IPS-18c (cell line): Measurements from ENCODE around the gene CLEC18B.
A peak's percentile ranks its signal among the peaks of the same experiment; 100 is the strongest.
"Not testable (repeated sequence)": the region's sequence is repeated elsewhere in the genome, so short reads cannot be mapped to it uniquely, and the experiment has no call there.

Experiments used
- H3K4me3 ChIP-seq: 2 replicates; pipeline ENCODE4 v1.7.0; 2013; ENCODE audit warnings: low read depth, mild to moderate bottlenecking, low read length, moderate library complexity; ENCODE audit not compliant: insufficient read depth
- H3K9me3 ChIP-seq: one replicate; pipeline ENCODE4 v1.6.1; 2013; ENCODE audit warnings: mild to moderate bottlenecking, low read length, moderate library complexity; ENCODE audit not compliant: control insufficient read depth, insufficient read depth

CLEC18B gene

DNA sequence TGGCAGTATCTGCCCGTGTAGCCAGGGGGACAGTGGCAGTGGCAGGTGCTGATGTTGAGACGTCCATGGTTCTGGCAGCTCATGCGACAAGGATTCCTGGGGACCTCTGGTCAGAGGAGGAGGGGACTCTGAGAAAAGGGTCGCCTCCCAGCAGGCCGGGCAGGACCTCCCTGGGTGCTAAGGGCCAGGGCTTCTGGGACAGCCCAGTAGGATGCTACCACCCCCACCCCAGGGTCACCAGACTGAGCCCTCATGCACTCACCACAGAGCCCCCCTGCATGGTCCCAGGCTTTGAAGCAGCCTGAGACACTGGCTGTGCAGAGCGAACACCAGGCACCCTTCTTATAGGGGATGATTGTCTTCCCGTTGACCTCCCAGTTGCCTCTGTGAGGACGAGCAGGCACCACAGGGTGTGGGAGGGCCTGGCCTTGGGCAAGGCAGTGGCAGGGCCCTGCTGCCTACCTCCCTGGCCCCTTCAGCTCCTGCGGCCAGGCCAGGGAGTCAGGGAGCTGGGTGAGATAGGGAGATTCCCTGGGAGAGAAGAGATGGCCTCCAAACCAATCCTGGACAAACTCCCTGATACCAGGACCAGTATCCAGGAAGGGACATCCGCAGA is 8.4 kb downstream of the CLEC18B start:
- H3K4me3 ChIP-seq = not testable (repeated sequence)

DNA sequence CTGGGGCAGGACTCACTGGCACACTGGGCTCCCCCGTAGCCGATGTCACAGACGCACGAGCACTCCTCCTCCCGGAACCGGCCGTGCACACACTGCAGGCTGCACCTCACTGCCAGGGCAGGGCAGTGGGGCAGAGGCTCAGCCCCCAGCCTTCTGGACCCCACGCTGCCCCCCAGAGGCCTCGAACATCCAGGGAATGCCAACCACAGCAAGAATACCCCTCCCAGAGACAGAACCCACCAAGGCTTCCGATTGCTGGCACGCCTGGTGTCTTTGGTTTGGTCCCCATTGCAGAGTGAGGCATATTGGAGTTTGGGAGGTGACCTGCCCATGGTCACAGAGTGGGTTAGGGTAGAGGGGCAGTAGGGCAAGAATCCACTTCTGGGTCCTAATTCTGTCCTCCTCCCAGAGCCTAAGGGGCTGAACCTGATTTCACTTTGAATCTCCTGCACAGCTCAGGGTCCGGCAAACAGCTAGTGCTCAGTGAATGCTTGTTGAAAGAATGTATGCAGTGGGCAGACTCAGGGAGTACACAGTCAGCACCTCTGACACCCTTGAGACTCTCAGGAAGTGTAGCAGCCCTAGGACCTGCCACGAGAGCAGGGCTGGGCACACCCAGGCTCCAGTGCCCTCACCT is 9.0 kb downstream of the CLEC18B start:
- H3K9me3 ChIP-seq = not testable (repeated sequence)

More for the DNA sequence above, 8.4 kb downstream of the CLEC18B start:
- H3K9me3 ChIP-seq = not testable (repeated sequence)

DNA sequence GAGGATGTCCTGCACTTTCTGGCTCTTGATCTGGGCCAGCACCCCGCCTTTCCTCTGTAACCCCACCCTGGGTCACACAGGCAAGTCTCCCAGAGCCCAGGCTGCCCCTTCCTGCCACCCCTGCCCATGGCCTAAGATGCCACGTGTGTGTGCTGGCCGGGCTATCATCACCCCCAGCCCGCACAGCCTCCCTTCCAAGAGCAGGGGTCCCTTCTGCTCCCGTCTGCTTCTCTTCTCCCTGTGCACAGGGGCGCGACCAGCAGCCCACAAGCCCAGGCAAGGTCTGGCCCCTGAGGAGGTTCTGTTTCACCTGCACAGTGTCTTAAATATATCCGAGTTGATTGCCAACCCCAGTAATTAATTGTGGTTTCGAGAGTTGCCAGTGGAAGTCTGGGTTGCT is 10.3 kb downstream of the CLEC18B start:
- H3K9me3 ChIP-seq, H3K4me3 ChIP-seq: not testable (repeated sequence)

More for the DNA sequence above, 9.0 kb downstream of the CLEC18B start:
- not testable (repeated sequence) for H3K4me3 ChIP-seq

DNA sequence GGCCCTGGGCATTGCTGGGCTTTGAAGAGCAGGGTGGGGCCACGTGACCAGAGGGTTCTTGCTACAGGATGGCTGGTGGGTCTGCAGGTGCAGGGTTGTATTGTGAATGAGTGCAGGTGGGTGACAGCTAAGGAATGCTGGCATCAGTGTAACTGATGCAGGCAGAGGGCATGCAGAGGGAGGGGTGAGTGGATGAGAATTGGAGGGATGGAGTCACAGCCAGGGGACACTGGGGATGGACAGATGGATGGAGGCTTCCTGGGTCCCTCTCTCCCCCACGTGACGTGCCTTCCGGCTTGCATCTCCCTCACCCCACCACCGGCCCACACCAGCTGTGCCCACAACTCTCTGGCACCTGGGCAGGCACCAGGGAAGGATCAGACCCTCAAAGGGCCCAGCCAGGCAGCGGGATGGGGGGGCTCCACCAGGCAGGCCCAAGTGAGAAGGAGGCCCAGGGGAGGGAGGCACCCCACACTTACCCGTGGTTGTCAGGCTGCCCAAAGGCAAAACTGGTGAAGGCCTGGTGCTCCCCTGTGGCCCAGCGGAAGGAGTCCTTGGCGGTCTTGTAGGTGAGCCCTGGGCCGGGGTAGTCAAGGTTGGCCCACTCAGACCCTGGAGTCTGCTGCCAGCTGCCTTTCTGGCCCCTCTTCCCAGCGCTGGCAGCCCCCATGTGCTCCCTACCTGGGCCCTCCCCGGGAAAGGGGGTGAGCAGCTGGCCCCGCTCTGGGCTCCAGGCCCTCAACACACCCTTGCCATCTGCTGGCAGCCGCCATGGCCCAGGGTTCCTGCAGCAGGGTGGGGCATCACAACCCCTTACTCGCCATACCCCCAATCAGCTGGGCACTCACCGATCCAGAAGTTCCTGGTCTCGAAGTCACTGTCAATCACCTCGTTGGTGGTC is 11.0 kb downstream of the CLEC18B start:
- not testable (repeated sequence) for H3K9me3 ChIP-seq, H3K4me3 ChIP-seq

DNA sequence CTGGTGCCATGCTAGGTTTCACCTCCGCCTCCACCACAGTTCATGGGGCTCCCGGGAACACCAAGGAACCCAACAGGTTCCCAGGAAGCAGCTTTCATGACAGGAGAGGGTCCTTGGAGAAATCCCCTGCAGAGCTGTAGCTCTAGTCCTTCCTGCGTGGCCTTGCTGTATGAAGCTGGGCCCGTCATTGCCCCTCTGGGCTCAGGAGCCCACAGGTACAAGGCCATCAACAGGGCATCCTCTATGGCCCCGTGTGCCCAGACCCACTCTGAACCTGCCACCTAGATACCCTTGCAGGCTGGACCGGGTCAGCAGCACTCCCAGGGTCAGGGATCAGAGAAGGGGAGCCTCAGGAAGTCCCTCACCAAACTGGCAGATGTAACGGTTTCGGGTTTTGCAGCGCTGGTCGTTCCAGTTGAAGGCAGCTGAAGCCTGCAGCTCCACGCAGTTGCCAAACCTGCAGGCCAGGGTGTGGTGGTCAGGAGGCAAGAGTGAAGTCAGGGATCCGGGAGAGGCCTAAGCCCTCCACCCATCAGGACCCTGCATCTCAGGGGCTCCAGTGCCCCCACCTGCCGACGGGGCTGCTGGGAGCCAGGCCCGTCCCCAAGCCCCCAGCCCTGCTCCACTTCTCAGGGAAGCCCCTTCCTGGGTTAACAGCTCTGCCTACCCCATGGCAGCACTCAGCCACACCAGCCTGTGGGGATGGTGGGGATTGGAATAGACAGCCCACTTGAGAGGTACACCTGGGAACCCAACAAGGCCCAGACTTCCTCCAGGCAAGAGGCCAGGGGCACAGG is 11.9 kb downstream of the CLEC18B start:
- H3K4me3 ChIP-seq, H3K9me3 ChIP-seq: not testable (repeated sequence)

DNA sequence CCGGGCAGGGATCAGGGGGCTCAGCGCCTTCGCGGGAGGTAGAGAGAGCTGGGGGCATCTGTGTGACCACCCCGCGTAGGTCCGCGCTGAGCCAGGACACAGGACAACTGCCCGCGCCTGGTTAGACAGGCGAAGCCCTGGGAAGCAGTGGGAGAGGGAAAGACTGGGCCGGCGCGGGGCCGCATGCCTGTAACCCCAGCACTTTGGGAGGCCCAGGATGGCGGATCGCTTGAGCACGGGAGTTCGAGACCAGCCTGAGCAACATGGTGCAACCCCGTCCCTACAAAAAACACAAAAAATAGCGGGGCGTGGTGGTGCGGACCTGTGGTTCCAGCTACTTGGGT is 13.9 kb downstream of the CLEC18B start:
- H3K4me3 ChIP-seq = peak overlapping the region; percentile 43
- not testable (repeated sequence) for H3K9me3 ChIP-seq

DNA sequence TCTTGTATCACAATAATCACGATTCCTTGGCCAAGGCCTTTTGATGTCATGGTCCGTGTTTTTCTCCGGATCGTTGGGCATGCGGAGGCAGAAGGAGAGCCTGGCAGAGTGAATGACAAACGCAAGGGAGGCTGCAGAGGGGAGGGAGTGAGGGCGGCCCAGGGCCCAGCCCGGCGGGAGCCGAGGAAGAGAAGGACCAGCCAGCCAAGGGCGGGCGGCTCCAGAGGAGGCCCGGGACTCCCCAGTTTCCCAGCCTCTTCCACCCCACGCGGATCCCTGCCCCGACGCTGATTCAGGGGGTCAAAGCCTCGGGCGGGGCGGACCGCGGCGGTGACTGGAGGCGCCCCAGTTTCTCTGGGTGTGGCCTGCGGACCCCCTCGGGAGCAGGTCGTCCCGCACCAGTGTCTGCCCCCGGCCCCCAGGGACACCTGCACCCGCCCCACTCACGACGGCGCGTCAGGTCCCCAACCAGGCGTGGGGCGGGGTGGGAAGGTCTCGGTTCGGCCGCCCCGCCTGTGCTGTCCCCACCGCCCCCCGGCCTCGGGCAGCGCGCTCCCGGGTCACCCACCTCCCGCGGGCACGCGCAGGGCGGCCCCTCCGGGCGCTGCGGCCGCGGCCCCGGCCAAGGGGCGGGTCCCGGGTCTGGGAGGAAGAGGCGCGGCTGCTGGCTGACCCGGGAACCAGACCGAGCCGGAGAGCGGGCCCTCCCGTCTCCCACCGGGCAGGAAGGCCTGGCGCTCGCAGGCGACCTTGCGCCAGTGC is 14.5 kb downstream of the CLEC18B start:
- H3K9me3 ChIP-seq = not testable (repeated sequence)
- peak overlapping the region; percentile 43; the same call in 1 of the 2 replicates for H3K4me3 ChIP-seq

DNA sequence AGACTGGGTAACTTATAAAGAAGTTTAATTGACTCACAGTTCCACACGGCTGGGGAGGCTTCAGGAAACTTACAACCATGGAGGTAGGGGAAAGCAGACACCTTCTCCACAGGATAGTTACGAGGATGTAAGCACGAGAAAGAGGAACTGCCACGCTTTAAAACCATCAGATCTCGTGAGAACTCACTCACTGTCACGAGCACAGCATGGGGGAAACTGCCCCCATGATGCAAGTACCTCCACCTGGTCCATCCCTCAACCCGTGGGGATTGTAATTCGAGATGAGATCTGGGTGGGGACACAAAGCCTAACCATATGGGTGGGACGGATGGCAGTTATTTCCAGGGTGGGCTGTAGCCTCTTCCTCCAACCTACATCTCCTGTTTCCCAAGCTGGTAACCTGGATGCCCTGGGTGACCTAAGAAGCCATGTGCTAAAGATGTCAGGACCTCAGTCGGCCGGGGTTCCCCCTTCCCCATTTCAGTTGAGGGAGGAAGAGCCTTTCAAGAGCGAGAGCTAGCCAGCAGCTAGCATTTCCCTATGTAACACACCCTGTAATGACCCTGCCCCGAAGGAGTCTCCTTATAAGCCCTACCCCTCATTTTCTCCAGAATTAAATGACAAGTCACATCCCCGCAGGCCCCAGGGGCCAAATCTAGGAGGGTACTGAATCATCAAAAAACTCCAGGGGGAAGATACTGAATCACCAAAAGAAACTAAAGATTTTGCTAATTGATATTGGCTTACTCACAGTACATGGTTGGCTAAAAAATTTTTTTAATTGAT is 16.9 kb downstream of the CLEC18B start:
- H3K4me3 ChIP-seq, H3K9me3 ChIP-seq: not testable (repeated sequence)

DNA sequence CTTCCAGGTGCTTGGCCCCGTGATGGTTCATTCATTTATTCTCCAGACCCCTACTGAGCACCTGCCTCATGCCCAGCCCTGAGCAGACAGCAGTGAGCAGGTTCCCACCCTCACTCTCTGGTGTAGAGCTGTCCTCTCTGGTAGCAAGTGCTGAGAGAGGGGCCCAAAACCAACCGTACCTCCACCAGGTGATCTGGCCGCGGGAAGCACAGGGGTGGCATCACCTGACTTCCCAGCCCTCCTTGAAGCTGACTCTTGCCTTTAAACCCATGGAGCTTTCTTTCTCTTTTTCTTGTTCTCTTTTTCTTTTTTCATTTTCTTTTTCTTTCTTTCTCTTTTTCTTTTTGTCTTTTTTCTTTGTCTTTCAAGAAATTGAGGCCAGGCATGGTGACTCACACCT is 21.0 kb downstream of the CLEC18B start:
- not testable (repeated sequence) for H3K4me3 ChIP-seq, H3K9me3 ChIP-seq

DNA sequence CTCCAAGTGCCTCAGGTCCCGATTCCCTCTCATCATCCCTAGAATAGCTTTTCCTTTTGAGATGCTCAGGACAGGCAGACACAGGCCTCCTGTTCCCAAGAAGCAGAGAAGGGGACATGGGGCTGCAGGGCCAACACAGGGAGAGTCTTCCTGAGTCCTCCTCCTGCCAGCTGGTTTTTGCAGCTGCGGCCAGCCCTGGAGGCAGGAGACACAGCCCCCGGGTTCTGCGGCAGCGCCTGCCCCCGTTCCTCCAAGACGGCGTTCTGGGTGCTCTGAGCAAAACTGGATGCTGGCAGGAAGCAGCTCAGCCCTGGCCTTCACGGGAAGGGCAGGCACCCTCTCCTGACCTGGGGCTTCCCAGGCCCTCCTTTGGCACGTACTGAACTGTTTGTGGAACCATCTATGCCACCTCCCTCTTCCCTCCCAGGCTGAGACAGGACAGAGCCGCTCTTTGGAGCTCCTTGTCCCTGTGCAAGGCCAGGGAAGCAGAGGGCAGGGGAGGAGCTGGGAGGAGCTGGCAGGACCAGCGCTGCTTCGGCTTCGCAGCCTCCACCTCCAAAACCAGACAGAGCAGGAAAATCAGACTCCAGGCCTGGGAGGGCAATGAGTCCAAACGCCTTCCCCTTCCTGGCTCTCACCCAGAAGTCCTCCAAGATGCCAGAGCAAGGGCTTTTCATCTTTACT is 22.9 kb downstream of the CLEC18B start:
- not testable (repeated sequence) for H3K9me3 ChIP-seq, H3K4me3 ChIP-seq

DNA sequence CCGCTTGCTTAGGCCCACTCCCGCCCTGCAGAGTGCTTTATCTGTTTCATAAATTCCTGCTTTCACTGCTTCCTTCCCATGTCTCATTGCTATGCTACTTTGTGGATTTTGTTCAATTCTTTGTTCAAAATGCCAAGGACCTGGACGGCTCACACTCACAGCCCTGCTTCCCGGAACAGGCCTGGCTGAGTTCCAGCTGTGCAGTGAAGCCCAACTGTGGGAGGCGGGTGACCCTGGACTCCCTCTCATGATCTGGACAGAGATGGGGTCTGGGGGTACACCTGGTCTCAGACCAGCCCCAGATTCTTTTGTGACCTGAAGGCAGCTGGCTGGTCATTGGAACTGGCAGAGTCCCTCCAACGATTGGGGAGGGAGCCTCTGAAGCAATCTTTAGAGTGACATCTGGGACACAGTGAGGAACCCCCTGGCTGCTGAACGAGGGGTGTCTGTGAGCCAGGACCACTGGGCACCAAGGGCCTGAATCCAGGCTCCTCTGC is 24.7 kb downstream of the CLEC18B start:
- not testable (repeated sequence) for H3K4me3 ChIP-seq

DNA sequence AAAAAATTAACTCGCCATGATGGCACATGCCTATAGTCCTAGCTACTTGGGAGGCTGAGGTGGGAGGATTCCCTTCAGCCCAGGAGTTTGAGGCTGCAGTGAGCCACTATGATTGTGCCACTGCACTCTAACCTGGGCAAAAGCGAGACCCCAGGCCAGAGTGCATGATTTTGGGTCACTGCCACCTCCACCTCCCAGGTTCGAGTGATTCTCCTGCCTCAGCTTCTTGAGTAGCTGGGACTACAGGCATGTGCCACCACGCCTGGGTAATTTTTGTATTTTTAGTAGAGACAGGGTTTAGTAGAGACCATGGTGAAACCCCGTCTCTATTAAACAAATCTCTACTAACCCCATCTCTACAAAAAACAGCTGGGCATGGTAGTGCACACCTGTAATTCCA is 26.7 kb downstream of the CLEC18B start:
- H3K9me3 ChIP-seq, H3K4me3 ChIP-seq: not testable (repeated sequence)

More for the DNA sequence above, 24.7 kb downstream of the CLEC18B start:
- H3K9me3 ChIP-seq = not testable (repeated sequence)

DNA sequence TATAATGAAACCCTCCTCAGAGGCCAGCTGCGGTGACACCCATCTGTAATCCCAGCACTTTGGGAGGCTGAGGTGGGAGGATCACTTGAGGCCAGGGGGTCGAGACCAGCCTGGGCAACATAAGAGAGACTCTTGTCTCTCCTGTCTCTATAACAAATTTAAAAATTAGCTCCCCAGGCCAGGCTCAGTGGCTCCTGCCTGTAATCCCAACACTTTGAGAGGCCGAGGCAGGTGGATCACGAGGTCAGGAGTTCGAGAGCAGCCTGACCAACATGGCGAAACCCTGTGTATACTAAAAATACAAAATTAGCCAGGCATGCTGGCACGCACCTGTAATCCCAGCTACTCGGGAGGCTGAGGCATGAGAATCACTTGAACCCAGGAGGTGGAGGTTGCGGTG is 27.1 kb downstream of the CLEC18B start:
- H3K9me3 ChIP-seq, H3K4me3 ChIP-seq: not testable (repeated sequence)

DNA sequence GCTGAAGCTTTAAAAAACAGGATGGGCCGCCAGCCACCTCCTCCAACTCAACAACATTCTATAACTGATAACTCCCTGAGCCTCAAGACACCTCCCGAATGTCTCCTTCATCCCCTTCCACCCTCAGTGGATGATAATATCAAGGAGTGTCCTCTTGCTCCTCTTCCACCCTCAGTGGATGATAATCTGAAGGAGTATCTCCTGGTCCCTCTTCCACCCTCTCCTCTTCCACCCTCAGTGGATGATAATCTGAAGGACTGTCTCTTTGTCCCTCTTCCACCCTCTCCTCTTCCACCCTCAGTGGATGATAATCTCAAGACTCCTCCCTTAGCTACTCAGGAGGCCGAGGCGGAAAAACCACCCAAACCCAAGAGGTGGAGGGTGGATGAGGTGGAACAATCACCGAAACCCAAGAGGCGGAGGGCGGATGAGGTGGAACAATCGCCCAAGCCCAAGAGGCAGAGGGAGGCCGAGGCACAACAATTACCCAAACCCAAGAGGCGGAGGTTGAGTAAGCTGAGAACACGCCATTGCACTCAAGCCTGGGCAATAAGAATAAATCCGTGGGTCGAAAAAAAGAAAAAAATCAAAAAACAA is 29.7 kb downstream of the CLEC18B start:
- not testable (repeated sequence) for H3K4me3 ChIP-seq, H3K9me3 ChIP-seq

DNA sequence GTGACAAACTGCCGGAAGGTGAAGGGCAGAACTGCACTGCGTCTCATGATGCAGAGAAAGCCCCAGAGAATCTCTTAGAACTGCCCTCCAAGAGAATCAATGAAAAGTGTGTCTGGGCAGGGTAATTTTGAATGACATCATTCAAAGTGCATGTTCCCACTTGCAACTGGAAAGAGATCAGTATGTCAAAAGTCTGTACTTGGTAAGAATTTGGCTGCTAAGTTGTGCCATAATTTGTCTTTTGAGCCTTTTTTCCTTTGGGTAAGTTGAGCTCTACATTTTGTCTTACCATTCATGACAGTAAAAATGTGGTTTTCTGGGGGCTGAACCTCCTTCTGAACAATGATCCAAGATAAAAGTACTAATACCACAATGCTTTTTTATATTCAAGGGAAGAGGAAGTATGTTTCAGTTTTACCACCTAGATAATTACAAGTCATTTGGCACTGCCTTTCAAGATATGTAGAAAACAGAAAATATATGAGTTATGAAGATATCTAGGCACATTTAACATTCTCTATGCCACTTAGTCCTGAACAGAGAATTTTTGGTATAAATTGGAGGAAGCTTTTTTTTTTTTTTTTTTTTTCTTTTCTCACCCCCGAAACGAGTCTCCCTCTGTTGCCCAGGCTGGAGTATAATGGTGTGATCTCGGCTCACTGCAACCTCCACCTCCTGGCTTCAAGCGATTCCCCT is 38.8 kb downstream of the CLEC18B start:
- not testable (repeated sequence) for H3K4me3 ChIP-seq, H3K9me3 ChIP-seq
